CD4-positive, alpha-beta T cell treated with Interferon alpha-2 for 1 hour (primary cell): ENCODE data around the gene XXYLT1.
"Not testable (repeated sequence)": the region's sequence is repeated elsewhere in the genome, so short reads cannot be mapped to it uniquely, and the experiment has no call there.

Experiments
- DNase-seq, 2 donors: peaks; one replicate each; pipeline ENCODE4 v3.0.0-alpha.2; 2020 to 2022

Gene XXYLT1

DNA sequence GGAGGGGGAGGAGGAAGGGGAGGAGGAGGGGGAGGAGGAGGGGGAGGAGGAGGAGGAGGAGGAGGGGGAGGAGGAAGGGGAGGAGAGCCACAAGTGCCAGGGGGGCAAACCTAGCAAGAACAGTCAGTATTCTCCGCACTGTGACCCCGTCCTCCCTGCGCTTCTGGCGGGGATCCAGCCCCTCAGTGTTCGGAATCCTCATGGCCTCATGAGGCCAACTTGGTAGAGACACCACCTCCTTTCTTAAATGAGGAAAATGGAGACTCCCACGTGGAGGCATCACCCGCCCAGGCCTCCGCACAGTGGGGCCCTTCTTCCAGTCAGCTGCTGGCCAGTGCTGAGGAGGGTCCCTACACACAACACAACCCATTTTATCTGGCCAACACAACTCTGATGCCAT lies 163.4 kb downstream of the XXYLT1 start:
- no peak for DNase-seq

DNA sequence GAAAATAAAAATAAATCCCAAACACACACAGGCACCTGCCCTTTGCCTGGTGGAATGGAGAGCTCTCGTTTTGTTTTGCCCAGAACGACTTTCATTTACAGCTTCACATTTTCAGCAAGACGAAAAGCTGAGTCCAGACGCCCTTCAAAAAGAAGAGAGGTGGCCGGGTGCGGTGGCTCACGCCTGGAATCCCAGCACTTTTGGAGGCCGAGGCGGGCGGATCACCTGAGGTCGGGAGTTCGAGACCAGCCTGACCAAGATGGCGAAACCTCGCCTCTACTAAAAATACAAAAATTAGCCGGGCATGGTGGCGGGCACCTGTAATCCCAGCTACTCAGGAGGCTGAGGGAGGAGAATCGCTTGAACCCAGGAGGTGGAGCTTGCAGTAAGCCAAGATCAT lies 163.9 kb downstream of the XXYLT1 start:
- DNase-seq, result not testable (repeated sequence)

DNA sequence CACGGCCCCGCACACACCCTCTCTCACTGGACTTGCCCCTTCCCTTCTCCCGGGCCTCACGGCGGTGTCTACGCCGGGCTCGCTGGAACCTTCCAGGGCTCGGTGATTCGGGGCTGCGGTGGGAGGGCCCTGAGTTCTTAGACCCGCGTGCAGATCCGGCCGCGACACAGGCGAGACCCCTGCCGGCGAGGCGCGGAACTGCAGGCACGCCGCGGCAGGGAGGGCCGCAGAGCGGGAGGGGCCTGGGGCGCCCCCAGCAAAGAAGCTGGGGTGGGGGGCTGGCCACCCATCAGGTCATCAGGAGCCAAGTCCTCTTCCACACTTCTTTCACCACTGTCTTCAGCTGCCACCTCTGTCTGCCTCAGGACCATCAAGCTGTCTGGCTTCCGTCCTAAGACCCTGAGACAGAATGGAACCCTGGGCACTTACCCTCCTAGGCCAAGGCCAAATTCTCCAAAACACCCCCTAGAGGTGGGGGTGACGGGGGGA lies 164.5 kb downstream of the XXYLT1 start:
- DNase-seq, result peak; percentile 60 to 69

DNA sequence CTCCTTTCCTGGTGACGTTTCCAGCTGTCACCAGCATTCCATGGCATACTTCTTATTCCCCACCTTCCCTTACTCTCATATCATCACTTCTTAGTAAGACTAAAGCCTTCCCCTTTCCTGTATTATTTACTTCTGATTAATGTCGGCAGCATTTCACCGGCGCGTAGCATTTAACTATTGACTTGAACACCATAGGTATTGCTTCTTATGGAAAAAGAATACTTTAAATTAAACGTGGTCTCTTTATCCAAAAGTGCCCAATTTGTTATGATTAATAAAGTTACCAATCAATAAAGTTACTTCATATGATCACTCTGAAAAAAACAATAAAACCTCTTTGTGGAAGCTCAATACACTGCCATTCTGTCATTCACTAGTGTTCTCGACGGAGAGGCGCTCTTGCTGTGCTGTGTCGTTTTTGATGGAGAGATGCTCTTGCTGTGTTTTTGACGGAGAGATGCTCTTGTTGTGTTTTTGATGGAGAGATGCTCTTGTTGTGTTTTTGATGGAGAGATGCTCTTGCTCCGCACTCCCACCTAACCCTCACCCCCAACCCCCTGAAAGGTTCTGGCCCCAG lies 165.0 kb downstream of the XXYLT1 start:
- no peak for DNase-seq

DNA sequence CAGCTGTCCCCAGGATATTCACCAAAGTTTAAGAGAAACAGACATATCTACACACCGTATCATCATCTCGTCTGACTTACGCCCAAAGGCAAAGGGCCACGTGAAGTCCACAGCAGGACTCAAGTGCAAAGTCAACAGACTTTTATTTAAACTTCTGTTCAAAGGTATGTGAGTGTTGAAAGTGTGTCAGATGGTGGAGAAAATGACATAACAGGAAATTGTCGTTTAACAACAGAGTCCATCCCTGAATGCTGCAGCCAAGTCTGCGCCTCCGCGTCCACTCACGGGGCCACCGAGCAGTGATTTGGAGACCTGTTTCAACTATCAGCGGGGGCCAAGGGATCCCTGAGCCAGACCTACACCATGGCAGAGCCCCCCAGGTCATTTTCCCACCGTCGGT lies 165.6 kb downstream of the XXYLT1 start:
- DNase-seq, result no peak

DNA sequence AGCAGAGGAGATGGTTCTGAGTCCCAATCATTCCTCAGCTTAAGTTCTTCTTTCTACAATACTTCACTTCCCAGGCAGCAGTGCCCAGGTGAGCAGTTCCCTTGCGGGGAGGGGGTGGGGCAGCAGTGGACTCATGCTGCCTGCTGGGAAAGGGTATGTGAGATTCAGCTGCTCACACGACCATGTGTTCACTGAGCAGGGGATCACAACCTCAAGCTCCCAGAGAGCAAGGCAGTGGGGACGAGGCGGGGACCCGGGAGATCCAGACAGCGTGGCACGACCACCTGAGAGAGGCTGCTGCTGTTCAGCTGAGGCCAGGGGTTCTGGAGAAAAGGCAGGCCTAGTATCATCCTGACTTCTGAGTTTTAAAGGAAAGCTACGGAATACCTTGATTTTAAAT lies 166.6 kb downstream of the XXYLT1 start:
- no peak for DNase-seq

DNA sequence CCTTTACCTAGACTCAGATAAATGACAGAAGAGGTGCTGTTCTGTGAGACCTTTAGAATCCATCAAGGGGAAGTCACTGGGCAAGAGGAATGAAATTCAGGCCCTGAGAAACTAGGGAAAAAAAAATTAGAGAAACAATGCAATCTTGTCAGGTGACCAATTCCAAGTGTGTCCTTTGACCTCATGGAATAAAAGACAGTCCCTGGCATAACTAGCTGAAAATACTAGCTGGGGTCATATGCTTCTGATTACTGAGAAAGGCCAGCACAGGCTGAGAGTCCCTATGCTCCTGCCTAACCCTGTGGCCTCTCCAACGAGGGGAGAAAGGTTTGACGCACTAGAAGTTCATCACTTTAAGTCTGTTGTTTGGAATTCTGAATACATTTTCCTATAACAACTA lies 167.3 kb downstream of the XXYLT1 start:
- DNase-seq, result no peak

DNA sequence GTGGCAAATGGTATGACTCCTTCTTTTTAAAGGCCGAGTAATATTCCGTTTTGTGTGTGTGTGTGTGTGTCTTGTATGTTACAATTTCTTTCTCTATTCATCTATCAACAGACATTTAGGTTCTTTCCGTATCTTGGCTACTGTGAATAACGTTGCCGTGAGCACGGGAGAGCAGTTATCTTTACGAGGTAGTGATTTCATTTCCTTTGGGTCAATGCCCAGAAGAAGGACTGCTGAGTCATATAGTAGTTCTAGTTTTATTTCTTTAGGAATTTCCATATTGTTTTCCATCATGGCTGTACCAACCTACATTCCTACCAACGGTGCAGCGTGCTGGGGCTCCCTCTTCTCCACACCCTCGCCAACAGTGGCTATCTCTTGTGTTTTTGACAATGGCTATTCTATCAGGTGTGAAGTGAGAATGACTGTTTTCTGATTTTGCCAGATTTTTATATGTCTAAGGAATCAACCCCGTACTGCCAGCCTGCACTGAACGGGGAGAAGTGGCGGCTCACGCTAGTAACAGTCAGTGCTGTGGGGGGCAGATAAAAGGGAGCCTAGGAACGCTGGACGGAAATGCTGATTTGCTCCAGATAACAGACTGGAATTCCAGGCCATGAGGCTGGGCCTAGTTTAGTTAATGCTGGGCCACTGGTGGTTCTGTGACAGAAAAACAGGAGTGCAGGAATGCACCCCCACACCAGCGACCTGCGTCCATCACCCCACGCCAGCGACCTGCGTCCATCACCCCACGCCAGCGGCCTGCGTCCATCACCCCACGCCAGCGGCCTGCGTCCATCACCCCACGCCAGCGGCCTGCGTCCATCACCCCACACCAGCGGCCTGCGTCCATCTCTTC lies 168.1 kb downstream of the XXYLT1 start:
- DNase-seq, result no peak

DNA sequence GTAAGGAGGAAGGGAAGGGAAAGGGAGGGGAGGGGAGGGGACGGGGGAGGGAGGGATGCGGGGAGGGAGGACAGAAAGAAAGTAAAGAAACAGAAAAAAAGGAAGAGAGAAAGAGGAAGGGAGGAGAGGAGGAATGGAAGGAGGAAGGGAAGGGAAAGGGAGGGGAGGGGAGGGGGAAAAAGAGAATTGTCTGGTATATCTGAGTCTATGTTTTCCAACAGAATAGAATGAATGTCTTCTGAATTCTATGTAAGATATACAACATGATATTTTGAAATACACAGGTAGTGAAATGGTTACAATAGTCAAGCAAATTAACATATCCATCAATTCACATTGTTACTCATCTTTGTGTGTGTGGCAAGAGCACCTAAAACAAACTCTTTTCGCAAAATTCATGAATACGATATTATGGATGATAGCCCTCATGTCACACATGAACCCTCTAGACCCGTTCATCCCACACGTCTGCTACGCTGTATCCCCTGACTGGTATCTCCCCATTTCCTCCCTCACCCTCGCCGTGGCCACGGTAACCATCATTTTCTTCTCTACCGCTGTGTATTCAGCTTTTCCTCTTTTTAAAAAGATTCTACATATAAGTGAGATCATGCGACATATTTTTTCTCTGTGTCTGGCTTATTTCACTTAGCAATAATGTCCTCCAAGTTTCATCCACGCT lies 168.9 kb downstream of the XXYLT1 start:
- no peak for DNase-seq

DNA sequence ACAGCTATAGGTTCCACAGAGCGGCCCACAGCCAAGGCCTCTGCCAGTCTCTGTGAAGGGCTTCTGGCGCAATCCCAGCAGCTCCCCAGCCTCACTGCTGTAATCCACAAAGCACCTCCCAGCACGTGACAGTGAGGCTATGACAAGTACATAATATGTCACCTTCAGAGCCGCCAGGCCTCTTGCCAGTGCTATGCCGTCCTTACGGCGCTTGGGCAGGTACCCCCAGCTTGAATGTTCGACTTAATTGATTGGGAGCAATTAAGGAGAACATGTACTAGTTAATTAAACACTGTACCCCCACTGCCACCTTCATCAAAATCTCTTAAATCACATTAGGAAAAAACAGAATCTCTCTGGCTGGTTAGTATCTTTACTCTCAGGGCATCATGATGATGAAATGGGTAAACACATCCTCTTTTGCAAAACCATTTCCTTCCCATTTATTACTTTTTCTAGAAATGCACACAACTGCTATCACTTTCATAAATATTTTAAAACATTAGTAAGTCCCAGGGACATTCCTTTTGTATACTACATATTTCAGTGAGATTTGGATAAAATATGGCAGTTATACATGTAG lies 169.9 kb downstream of the XXYLT1 start:
- DNase-seq, result peak; percentile 24 to 74

DNA sequence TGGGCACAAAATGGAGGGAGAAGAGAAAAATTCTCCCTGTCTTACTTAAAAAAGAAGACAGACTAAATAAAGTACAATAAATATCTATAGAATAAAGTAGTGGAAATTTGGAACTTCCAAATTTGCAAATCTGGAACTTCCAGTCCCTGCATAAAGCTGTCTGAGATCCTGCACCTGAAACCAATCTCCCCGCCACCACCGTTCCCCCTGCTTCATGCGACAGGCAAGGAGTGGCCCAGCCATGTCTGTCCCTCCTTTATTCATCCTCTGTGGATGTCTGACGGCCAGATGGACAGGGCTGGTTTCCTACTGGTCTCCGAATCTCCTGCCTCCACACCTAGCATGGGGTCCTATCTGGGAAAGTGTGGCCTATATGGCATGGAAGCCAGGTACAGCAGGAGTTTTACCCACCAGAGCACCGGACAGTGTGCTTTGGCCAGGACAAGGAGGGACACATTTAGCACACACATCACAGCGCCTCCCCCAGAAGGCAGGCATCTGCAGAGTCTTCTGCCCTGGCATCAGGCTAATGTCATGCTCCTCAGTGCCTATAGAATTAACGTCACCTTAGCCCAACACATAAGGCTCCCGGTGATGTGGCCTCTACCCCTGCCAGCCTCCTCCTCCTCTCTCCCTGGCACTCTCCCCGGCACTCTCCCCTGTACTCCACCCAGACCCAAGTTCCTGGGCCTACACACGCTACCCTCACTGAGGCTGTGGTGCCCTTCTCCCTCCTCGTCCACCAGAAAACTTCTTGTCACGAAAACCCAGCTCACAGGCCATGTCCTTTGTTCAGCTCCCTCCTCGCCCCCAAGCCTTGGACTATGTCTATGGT lies 170.8 kb downstream of the XXYLT1 start:
- DNase-seq, result no peak

DNA sequence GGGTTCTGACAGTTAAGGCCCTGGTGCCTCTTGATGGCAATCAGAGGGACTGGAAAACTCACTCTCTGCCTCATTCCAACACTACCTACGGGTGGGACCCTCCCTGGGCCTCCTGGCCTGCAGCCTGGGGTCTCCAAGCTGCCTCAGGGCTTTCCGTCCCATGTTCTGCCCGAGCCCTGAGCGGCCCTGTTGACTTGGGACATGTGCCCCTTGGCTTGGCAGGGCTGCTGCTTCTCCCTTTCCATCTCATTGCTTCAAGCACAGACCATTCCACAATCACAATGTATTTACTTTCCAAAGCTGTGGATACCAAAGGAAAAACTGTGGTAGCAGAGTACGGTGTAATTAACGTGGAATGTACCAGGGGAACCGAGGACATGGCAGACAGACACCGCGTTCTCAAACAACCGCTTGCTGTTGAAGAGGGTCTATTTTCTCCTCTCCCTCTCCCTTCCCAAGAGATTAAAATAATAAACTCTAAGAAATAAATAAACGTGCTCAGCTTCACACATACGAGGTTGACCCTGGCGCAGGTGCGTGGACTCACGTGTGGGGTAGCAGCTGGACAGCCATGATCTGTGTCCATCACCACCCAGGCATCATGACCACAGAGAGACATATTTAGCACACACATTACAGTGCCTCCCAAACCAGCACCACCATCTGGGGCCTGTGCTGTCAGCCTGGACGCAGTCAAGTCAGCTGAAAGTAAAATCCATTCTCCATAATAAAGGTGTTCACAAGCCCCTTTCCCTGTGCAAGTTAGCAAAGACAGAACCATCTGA lies 172.0 kb downstream of the XXYLT1 start:
- DNase-seq, result no peak

DNA sequence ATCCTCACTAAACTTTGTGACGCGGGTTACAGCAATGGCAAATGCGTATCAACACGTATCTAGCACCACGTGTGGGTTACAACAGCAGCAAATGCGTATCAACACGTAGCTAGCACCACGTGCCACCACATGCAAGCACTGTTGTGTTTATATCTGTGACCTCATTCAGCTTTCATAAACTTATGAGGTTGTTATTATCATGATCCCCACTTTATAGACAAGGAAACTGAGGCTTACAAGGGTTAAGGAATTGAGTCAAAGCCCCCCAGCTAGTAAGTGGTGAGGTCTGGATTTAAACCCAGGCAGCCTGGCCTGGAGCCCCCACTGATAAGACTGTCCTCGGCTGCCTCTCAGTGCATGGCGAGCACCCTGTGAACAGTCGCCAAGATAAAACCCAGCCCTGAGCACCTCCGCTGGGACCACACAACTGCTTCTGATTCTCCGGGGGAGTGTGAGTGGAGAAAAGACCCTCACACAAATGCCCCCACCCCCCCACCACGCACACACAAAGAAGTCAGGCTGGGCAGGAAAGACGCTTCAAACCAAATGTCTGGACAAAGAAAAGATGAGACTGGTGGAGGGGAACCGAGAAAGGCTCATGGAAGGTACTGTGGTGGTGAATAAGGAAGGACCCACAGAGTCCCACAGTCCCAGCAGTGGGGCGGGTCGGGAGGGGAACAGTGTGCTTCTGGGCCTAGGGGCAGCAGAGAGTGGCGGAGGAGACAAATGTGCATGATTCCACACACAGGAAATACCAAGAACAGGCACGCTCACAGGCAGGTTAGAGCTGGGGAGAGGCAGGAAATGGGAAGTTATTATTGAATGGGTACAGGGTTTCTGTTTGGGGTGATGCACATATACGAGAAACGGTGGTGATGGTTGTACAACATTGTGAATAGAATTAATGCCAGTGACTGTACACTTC lies 173.4 kb downstream of the XXYLT1 start:
- DNase-seq, result no peak

DNA sequence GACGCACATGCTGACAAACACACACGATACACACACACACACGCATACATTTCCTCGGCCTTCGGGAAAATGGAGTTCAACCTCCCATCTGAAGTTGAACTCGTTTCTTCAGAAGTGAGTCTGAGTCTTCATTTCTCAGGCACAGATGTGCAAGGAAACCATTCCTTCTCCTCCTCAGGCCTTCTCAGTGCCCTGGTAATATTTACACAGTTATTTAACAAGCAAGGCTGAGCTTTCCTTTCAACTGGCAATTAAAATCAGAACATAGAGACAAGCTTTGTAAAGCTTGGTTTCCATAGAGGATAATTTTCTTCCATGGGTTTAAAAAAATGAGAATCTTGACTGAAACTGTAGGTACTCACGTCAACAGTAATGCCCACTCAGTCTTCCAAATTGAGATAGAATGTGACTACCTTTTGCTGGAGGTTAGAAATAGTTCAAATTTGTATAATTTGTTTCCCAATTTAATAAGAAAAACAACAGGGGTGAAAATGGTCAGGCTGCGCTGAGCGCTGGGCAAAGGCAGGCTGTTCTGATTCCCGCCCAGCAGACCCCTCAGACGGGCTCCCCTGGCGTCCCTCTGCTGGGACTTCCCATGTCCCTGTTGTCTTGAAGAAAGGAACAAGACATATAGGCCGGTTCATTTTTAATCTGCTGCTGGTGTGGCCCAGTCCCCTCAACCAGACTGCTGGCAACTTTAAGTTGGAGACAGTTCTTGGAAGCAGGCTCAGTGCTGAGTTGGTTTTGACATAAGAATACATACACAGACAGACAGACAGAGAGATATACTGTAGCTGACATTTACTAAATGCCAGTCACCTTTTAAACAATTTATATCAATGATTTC lies 174.3 kb downstream of the XXYLT1 start:
- no peak for DNase-seq

DNA sequence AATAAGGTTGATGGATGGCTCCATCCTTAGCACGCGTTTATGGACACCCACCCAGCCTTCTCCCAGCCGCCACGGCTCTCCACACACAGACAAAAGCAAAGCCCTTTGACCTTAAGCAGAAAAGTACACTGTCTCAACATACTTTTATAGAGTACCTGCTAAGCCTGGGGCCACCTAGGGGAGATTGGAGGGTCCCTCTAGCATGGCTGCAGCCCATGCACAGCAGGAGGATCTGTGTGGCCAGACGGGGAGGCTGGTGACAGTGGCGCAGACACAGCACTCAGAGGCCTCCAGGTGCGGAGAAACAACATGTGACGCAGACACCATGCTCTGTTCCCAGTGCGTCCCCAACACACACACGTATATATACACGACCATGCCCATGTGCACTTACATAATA lies 174.9 kb downstream of the XXYLT1 start:
- DNase-seq, result no peak

DNA sequence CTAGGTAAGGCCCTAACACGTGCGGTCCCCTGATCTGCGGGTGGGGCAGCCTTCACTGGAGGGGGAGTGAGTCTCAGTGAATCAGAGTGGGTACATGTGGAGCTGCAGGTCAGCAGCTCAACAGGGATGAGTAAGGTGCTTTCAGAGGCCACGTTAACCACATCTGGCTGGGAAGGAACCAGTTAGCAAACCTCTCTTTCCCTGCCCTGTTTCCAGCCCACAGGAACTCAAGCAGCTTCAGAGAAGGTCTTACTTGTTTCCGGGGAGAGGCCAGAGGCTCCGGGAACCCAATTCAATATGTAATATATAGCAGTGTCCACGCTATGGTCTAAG lies 175.3 kb downstream of the XXYLT1 start:
- no peak for DNase-seq

DNA sequence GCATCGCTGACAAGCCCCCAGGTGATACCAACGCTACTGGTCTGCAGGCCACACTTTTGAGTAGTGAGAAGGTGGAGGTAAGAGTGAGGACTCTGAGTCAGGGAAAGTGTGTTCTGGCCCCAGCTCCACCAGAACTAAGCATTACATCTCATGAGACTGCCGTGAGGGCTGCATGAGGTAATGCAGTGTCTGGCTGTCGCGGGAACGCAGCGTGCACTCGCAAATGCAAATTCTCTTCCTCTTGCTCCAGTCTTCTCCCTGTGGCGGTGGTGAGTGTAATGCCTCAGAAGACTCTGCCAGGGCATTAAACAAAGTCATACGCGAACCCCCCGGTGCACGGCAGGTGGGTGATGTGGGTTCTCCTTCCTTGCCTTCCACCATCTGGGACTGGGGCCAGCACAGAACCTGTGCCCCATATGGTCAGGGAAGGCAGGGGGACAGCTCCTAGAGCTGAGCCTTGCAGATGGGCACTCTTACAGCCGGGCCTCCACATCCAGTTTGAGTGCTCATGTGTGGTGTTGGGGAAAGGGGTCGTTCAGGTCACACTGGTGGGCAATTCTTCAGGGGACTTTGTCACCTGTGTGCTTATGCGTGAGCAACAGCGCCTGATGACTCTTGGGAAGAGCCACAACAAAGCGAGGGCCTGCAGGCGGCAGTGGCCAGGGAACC lies 175.8 kb downstream of the XXYLT1 start:
- DNase-seq, result peak in 1 of 2 donors; percentile 40

DNA sequence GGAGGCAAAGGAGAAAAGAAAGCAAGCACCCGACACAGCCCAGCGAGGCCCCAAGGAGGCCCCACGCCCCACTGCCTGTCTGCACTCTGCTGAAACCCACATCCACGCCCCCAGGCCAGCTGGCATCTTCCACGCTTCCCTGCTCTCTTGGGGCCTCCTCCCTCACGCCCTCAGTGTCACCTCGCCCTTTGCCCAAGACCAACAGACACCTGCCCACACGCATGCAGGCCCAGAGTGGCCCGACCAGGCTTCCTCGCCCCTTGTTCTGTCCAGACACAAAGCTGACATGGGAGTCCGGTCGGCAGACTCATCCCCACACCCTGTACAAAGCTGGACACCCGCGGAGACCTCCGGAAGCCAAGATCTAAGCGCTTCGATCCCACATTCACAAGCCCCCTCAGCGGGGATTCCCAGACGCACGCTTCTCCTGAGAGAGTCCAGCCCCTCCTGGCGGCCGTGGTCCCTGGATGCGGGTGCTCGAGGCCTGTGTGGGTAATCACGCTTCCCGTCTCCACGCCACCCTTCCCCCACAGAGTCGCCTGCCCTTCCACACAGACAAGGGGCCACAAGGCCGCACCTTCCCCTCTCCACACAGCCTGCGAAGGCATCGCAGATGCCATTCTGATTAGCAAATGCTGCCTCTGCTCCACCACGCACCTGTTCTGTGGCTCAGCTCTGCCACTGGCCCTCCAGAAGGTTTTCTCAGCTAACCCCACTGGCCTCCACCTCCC lies 176.6 kb downstream of the XXYLT1 start:
- DNase-seq, result peak in 1 of 2 donors; percentile 58
